UCSD-AML1 (cell line): ENCODE data around the gene CADM2.

ENCODE experiments used
- DNase-seq: peaks from one replicate; lab custom pipeline; 2025; ENCODE audit not compliant: unreplicated experiment; lab: John Stamatoyannopoulos, UW

Gene CADM2

DNA sequence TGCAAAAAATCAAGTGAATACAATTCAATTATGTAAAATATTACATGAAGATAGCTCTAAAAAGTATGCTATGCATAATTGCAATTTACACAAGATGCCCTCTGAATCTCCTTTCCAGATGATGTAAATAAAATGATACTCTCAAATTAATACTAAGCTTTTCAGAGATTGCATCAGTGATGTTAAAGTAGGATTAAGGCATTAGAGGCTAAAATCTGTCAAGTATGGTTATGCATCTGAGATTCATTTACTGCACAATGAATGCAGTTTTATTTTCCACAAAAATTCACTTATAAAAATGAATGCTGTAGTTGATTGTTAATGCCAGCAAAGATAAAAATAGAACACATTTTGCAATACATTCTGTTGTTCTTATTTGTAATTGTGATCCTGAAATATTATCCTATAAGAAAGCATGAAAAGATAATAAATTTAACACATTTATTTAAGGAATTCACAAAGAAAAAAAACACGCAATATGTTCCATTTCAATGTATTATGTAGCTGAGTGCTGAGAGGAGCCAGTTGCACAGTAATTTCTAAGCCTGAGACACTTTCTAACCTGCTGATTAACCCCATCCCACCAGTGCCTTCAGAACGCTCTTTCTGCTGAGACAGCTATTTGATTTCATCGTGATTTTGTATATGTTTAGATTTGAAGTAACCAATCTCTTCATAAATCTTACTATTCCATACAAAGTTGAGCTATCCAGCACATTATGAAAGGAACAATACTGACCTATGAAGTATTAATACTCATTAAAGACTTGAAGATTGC, 224.4 kb downstream of the CADM2 start:
- no peak for DNase-seq

DNA sequence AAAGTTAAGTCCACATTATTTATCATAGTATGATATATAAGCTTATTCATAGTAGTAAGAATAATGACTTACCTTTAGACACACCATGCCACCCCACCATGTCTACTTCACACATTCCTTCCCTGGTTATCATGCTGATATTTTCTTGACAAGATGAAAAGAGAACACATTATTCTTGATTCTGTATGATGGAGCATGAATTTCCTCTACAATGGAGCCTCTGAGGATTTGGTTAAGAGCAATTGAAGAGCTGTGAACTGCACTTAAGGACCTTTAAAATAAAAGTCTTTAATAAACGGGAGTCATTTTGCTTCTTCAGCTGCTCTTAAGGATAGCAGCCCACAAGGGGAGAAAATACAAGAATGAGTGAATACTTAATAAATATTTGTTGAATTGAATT, 226.7 kb downstream of the CADM2 start:
- no peak for DNase-seq

- DNase-seq: no peak
Observed at GRCh38 chr3:85189731-85190130, 230.9 kb downstream of the CADM2 start.

- no peak for DNase-seq
Observed at GRCh38 chr3:85193565-85193964, 234.8 kb downstream of the CADM2 start.

DNA sequence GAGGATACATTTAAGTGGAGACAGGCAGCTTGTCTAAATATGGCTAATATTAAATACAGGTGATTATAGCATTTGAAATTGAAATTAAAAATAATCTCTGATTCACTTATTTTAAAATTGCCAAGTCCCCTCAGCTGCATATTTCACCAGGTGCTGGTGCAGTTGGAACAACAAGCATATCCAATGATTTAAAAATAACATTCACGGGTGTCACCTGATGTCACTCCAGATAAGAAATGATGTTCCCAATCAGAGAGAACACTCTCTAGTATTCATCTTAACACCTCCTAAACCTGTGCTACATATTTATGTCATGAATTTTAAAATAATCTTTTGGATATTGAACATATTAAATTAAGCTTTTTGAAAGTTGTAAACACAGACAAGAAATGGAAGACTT, 249.9 kb downstream of the CADM2 start:
- no peak for DNase-seq

DNA sequence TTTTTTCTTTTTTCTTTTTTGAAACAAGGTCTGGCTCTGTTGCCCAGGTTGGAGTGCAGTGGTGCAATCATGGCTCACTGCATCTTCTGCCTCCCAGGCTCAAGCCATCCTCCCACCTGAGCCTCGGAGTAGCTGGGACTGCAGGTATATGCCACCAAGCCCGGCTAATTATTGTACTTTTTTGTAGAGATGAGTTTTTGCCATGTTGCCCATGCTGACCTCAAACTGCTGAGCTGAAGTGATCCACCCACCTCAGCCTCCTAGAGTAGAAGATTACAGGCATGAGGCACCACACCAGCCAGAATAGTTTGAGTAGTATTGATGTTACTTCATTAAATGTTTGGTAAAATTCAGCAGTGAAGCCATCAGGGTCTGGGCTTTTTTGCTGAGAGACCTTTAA, 251.8 kb downstream of the CADM2 start:
- DNase-seq: no peak

GRCh38 chr3:85228966-85229365, 270.2 kb downstream of the CADM2 start:
- no peak for DNase-seq

DNA sequence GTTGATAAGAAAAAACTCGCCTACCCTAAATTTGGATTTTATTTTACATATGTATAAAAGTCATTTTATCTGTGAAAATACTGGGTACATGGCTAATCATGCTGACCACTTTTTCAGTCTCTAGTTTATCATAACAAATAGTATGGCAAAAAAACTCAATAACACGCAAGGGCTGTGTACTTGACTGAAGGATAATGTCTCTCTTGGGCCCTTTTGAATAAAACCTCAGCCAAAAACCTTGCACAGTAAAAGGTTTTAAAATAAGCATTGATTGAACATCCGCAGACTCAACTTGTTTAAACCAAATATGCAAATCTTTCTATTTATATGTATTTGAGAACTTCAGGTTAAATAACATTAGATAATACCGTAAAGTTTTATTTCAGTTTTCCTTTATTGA, 285.3 kb downstream of the CADM2 start:
- no peak for DNase-seq

DNA sequence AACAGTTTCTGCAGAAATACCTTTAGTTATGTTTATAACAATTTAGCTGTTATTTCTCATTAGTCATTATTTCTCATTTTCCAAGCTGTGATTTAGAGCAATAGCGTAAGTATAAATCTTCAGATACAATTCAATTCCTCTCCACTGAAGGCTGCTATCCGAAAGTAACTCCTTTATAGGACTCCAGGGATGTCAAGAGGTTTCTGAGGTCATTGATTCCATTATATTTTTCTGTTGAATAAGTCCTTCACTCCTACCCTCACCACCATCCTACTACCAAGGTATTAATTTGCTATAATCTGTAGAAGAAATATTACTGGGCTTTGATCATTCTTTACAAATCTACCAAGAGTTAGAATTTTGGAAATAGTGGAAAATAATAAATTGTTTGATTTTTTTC, 285.7 kb downstream of the CADM2 start:
- no peak for DNase-seq

DNA sequence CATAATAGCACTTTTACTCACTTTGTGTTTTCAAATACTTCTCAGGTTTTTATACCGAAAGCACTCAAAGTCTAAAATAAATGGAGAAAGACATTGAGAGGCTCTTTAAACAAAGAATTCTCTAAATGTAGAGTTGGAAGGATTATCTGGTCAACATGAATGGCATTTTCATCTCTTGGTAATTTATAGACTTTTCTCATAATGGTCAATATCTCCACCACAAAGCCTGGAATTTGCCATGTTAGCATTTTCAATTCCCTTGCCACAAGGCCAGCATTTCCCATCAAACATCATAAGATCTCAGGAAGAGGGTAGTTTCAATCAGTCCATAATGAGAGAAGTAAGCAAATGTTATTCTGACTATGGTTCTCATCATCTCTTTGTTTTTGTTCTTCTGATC, 293.0 kb downstream of the CADM2 start:
- no peak for DNase-seq

- DNase-seq: no peak
Observed at GRCh38 chr3:85252686-85253085, 293.9 kb downstream of the CADM2 start.

- no peak for DNase-seq
Observed at GRCh38 chr3:85254738-85255137, 295.9 kb downstream of the CADM2 start.

- DNase-seq: no peak
Observed at GRCh38 chr3:85255949-85256348, 297.2 kb downstream of the CADM2 start.

- DNase-seq: no peak
Observed at GRCh38 chr3:85258326-85258725, 299.5 kb downstream of the CADM2 start.

- no peak for DNase-seq
Observed at GRCh38 chr3:85258819-85259218, 300.0 kb downstream of the CADM2 start.

GRCh38 chr3:85259748-85260147, 301.0 kb downstream of the CADM2 start:
- DNase-seq: no peak

- no peak for DNase-seq
Observed at GRCh38 chr3:85264381-85264780, 305.6 kb downstream of the CADM2 start.

DNA sequence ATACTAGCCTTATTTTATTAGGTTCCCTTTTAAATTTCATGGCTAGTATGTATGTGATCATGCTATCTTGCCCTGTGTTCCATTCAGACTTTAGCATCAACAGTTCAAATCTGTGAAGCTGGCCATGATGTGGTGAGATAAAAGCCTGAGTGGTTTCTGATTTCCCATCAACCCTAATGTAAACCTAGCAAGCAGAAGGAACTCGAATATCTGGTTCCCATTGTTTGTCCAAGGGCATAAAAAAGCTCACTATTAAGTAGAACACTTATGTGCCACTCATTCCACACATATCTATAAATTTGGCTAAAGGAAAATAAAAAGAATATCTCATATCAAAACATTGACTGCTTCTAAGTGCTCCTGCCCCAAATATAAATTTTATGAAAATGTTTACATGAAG, 311.7 kb downstream of the CADM2 start:
- DNase-seq: no peak

DNA sequence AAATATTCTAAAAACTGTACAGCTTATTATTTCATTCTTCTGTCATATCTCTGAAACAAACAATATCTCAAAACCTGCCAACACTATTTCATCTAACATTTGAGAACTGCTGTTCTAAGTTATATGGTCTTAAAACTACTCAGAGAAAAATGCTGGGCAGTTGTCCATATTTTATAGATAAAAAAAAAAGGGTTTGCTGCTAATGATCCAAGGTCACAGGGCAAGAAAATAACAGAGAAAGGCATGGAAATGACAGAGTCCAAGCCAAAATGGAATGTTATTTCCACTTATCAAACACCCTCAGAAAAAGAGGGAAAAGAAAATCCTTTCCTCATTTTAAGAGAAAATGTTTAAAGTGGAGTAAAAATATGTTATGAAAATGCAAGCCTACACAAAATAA, 313.1 kb downstream of the CADM2 start:
- no peak for DNase-seq

- DNase-seq: no peak
Observed at GRCh38 chr3:85288257-85288656, 329.5 kb downstream of the CADM2 start.

DNA sequence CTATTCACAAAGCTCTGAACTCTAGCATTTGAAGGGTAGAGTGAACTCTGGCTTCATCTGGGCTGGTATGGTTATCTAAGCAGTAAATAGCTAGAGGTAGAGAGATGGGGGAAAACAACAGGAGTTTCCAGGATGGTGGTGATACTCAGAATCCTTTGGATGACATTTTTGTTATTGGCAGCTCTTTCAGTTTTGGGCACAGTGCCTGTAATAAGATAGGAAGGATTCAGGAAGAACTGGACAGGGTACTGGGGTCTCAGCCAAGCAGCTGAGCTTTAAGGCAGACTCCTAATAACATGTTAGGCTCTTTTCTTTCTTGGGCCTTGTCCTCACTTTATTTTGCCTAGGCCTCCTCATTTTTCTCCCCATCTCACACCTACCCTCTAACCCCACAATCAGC, 338.5 kb downstream of the CADM2 start:
- DNase-seq: no peak

DNA sequence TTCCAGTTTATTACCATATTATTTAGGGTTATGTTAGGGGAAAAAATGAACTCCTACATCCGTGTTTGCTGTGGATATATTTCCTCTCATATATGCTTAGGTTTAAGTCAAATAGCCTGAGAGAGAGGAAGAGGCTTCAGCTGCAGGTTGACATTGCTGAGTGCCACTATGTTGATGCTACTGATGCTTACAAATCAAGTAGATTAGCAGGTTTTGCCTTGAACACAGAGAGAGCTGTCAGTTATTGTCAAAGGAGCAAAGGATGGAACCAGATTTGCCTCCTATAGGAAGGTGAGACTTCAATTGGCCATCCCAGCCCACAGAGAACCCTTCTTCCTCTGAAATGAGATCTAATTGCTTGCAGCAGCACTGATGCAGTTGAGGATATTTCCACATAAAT, 339.2 kb downstream of the CADM2 start:
- DNase-seq: no peak

GRCh38 chr3:85303156-85303555, 344.4 kb downstream of the CADM2 start:
- DNase-seq: no peak
